Pancreas (tissue), 10 donors: ENCODE data around the gene NADK2. TPM values are rescaled to one million over a fixed set of nuclear protein-coding genes. Genes with fewer than 3 reads are reported as not detected.

Experiments
- ATAC-seq, 4 donors: fragments of 200-7000 bp; cut with Tn5 transposase; one replicate each; pipeline versions ENCODE4 v1.8.0 to v1.9.1; 2020; ENCODE audit warnings: mild to moderate bottlenecking in 4 of 4, moderate library complexity in 4 of 4
- DNase-seq, 6 donors: peaks; one replicate each; pipeline ENCODE4 v3.0.0-alpha.2; 2020
- FAIRE-seq: peaks from 2 replicates; lab custom pipeline; 2012; peaks lifted over from hg19 to GRCh38; lab: Jason Lieb, UNC
- H3K27ac ChIP-seq, 4 donors: fragments of 200-600 bp; sonication (generic); 1 replicate in 3 of 4; 2 replicates in 1 of 4; pipeline versions ENCODE4 v1.5.0 to v1.8.0; 2020
- H3K27me3 ChIP-seq, 4 donors: fragments of 200-600 bp; one replicate each; pipeline ENCODE4 v1.8.0; 2021
- H3K36me3 ChIP-seq, 3 donors: fragments of 200-600 bp; sonication (generic) in 1 of 3; one replicate each; pipeline versions ENCODE4 v1.5.0 to v1.8.0; 2020 to 2021
- H3K4me1 ChIP-seq, 3 donors: fragments of 200-600 bp; one replicate each; pipeline ENCODE4 v1.8.0; 2021
- H3K4me3 ChIP-seq, 4 donors: fragments of 200-600 bp; sonication (generic) in 2 of 4; one replicate each; pipeline versions ENCODE4 v1.5.0 to v1.8.0; 2020 to 2021
- H3K9me3 ChIP-seq, 4 donors: fragments of 200-600 bp; one replicate each; pipeline ENCODE4 v1.8.0; 2021
- CTCF ChIP-seq, 4 donors: fragments of 200-600 bp; sonication (generic) in 3 of 4; IDR thresholded peaks; one replicate each; pipeline versions ENCODE4 v1.5.0 to v1.8.0; 2021; ENCODE audit warnings: antibody characterized with exemption in 4 of 4
- WGBS, 2 donors: extraction: QIAGEN DNeasy Blood & Tissue Kit; methylation state at CpG; one replicate each; pipeline ENCODE4 v1.1.7; 2013; 5-methylcytosine and 5-hydroxymethylcytosine counted together
- intact Hi-C, 3 donors: fragments of 100-400 bp; cut with DNase I; formaldehyde crosslinking; loops; one replicate each; pipeline versions ENCODE4 v1.11.1 to v1.14.2; 2022
- polyA plus RNA-seq, 2 donors: library from polyadenylated mRNA; stranded (reverse); fragments of 200-250 nt; gene quantifications; one replicate each; pipeline ENCODE4 v1.2.3, GENCODE V29; 2013
- total RNA-seq, 6 donors: library from RNA; stranded (reverse); fragmentation: NEBNext Ultra II Directional in 4 of 6; extraction: Animal tissue kit (Norgen Biotek cat#: 25700) in 4 of 6; gene quantifications; one replicate each; pipeline versions ENCODE4 v1.2.1 to v1.2.4, GENCODE V29; 2021 to 2023
- donor health status: healthy with polysubstance abuse.
- donor health status: DM: no; HTN: no; CAD: no; lungs with moderate emphysema.
- donor health status: DM: no; HTN: no; CAD: no.
- donor health status: control.
- donor health status: control.
- donor health status: Bipolar disorder and iron deficiency.
- donor health status: DM: yes; HTN: yes; CAD: no.
- donor health status: DM: no; HTN: no; CAD: no.
- donor health status: DM: no; HTN: no; CAD: no.
- donor health status: DM: yes; HTN: yes; CAD: no.

The NADK2 gene
- total and polyA plus RNA-seq, 8 donors: 8.6 to 34.1 (median 29.3) TPM

- ATAC-seq (no peak), DNase-seq (no peak), FAIRE-seq (peak; percentile 51)
- Histone ChIP-seq H3K9me3 (no peaks in the 10 kb centered on the region), H3K4me1 (no peaks in the 10 kb centered on the region), H3K4me3 (no peak overlapping the region), H3K27me3 (no peaks in the 10 kb centered on the region), H3K36me3 (peaks cover 0 to 24% (median 0%) of the 10 kb centered on the region in 3 donors), H3K27ac (no peak overlapping the region)
- WGBS, 2 donors: 94 to 95% methylated on average over 3 of the region's 3 CpGs
- TF ChIP-seq CTCF (IDR thresholded peaks at IDR 0.05): no peak
- intact Hi-C loops: no loop called here
Observed at GRCh38 chr5:36209664-36210063, 32.1 kb downstream of the NADK2 start.

- Histone ChIP-seq H3K9me3 (no peaks in the 10 kb centered on the region), H3K27ac (no peak overlapping the region), H3K27me3 (no peaks in the 10 kb centered on the region), H3K36me3 (peaks cover 0 to 24% (median 0%) of the 10 kb centered on the region in 3 donors), H3K4me3 (no peak overlapping the region), H3K4me1 (no peaks in the 10 kb centered on the region)
- TF ChIP-seq CTCF (IDR thresholded peaks at IDR 0.05): no peak
- intact Hi-C loops: no loop called here
- no peak for DNase-seq
- ATAC-seq: no peak
- FAIRE-seq: no peak
- 95% methylated on average over 2 of the region's 2 CpGs for WGBS, 2 donors
Observed at GRCh38 chr5:36208786-36209185, 32.9 kb downstream of the NADK2 start.

GRCh38 chr5:36206913-36207312 lies 34.8 kb downstream of the NADK2 start:
- Histone ChIP-seq H3K9me3 (no peaks in the 10 kb centered on the region), H3K4me3 (no peak overlapping the region), H3K36me3 (peaks cover 0 to 28% (median 0%) of the 10 kb centered on the region in 3 donors), H3K27me3 (no peaks in the 10 kb centered on the region), H3K4me1 (no peaks in the 10 kb centered on the region), H3K27ac (no peak overlapping the region)
- no peak for FAIRE-seq
- intact Hi-C loops: no loop called here
- no peak for DNase-seq
- no peak for TF ChIP-seq CTCF (IDR thresholded peaks at IDR 0.05)
- ATAC-seq: no peak

- no peak overlapping the region for H3K27ac ChIP-seq
- peaks cover 0 to 27% (median 0%) of the 10 kb centered on the region in 3 donors for H3K36me3 ChIP-seq
- no peak for FAIRE-seq
- TF ChIP-seq CTCF (IDR thresholded peaks at IDR 0.05): no peak
- 88 to 95% methylated on average over 2 of the region's 2 CpGs for WGBS, 2 donors
- ATAC-seq: no peak
- H3K27me3 ChIP-seq: no peaks in the 10 kb centered on the region
- no peaks in the 10 kb centered on the region for H3K9me3 ChIP-seq
- H3K4me1 ChIP-seq: no peaks in the 10 kb centered on the region
- no peak overlapping the region for H3K4me3 ChIP-seq
- intact Hi-C loops: no loop called here
- DNase-seq: no peak
Observed at GRCh38 chr5:36205329-36205728, 36.4 kb downstream of the NADK2 start.

GRCh38 chr5:36202521-36202961 lies 39.2 kb downstream of the NADK2 start:
- DNase-seq: no peak
- WGBS, 2 donors: 68 to 72% methylated on average over 3 of the region's 3 CpGs
- no peaks in the 10 kb centered on the region for H3K9me3 ChIP-seq

More at GRCh38 chr5:36202521-36202961, 39.2 kb downstream of the NADK2 start:
- FAIRE-seq: no peak
- TF ChIP-seq CTCF (IDR thresholded peaks at IDR 0.05): no peak
- H3K36me3 ChIP-seq: peaks cover 0 to 39% (median 0%) of the 10 kb centered on the region in 3 donors
- no peak overlapping the region for H3K4me3 ChIP-seq
- no peaks in the 10 kb centered on the region for H3K27me3 ChIP-seq
- intact Hi-C loops: no loop called here
- no peaks in the 10 kb centered on the region for H3K4me1 ChIP-seq
- ATAC-seq: no peak
- no peak overlapping the region for H3K27ac ChIP-seq
